GM18499 (cell line): ENCODE results near the gene PLTP.
A peak's percentile ranks its signal among the peaks of the same experiment; 100 is the strongest.
"Not testable (repeated sequence)": the region's sequence is repeated elsewhere in the genome, so short reads cannot be mapped to it uniquely, and the experiment has no call there.

ENCODE experiments used
- ATAC-seq: cut with Tn5 transposase; IDR thresholded peaks from one replicate; pipeline ENCODE4 v1.9.1; 2021; ENCODE audit warnings: moderate number of reproducible peaks; ENCODE audit not compliant: insufficient read depth, unreplicated experiment

The PLTP gene

GRCh38 chr20:45880988-45881788, 30.8 kb downstream of the PLTP start, which contains the start of gene ZSWIM1:
Gene ZSWIM1, plus strand, starts transcription at chr20:45881227. Its CDS starts 1,366 bp downstream, at chr20:45882593.
- ATAC-seq = peak; percentile 87

- ATAC-seq = no peak
Measured at GRCh38 chr20:45878076-45878761, 33.7 kb downstream of the PLTP start.

GRCh38 chr20:45874576-45874975, 37.4 kb downstream of the PLTP start:
- ATAC-seq = no peak

- not testable (repeated sequence) for ATAC-seq
Measured at GRCh38 chr20:45874104-45874481, 37.9 kb downstream of the PLTP start.

- no peak for ATAC-seq
Measured at GRCh38 chr20:45873409-45874103, 38.4 kb downstream of the PLTP start.

GRCh38 chr20:45872626-45873025, 39.3 kb downstream of the PLTP start:
- no peak for ATAC-seq

- ATAC-seq = no peak
Measured at GRCh38 chr20:45867819-45868176, 44.2 kb downstream of the PLTP start.

GRCh38 chr20:45867136-45867818, 44.7 kb downstream of the PLTP start:
- no peak for ATAC-seq

GRCh38 chr20:45866454-45866853, 45.5 kb downstream of the PLTP start:
- ATAC-seq = no peak

GRCh38 chr20:45863543-45864470, 48.1 kb downstream of the PLTP start:
- no peak for ATAC-seq

GRCh38 chr20:45861221-45862075, 50.5 kb downstream of the PLTP start:
- ATAC-seq = no peak

GRCh38 chr20:45860560-45861220, 51.3 kb downstream of the PLTP start:
- no peak for ATAC-seq

- no peak for ATAC-seq
Measured at GRCh38 chr20:45859916-45860315, 52.0 kb downstream of the PLTP start.

GRCh38 chr20:45857882-45858216, 54.1 kb downstream of the PLTP start:
- no peak for ATAC-seq

GRCh38 chr20:45857114-45857881, 54.7 kb downstream of the PLTP start, which contains the start of the genes ACOT8 and ZSWIM3:
Gene ACOT8, minus strand, starts transcription at chr20:45857392. Its CDS starts 77 bp downstream, at chr20:45857315.
Gene ZSWIM3, plus strand, starts transcription at chr20:45857614. Its CDS starts 212 bp downstream, at chr20:45857826.
- ATAC-seq = peak; percentile 87

- ATAC-seq = no peak
Measured at GRCh38 chr20:45853484-45853883, 58.5 kb downstream of the PLTP start.

- ATAC-seq = no peak
Measured at GRCh38 chr20:45852326-45852725, 59.6 kb downstream of the PLTP start.
